ENCODE data around the gene SPINT3. TPM values are rescaled to one million over a fixed set of nuclear protein-coding genes. Genes with fewer than 3 reads are reported as not detected.

Gene SPINT3
- total RNA-seq, 1 donor from 2014 or later = not detected

DNA sequence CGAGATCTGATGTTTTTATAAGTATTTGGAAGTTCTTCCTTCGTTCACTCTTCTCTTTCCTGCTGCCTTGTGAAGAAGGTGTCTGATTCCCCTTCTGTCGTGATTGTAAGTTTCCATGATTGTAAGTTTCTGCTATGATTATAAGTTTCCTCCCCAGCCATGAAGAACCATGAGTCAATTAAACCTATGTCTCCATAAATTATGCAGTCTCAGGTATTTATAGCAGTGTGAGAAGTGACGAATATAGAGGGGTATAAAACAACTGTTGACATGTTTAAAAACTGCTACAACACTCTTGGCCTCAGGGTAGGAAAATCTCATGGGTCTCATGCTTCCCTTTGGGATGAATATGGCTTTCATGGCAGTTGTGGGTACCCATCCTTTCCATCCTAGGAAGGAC lies 51.7 kb downstream of the SPINT3 start:
- H3K27me3 ChIP-seq (ENCODE audit: control insufficient read depth, insufficient read depth, low read length) = peaks cover 4% of the 10 kb centered on the region
- FAIRE-seq (no peak), DNase-seq (ENCODE audit: low read depth) (no peak)
- TF ChIP-seq, protein P1, sequence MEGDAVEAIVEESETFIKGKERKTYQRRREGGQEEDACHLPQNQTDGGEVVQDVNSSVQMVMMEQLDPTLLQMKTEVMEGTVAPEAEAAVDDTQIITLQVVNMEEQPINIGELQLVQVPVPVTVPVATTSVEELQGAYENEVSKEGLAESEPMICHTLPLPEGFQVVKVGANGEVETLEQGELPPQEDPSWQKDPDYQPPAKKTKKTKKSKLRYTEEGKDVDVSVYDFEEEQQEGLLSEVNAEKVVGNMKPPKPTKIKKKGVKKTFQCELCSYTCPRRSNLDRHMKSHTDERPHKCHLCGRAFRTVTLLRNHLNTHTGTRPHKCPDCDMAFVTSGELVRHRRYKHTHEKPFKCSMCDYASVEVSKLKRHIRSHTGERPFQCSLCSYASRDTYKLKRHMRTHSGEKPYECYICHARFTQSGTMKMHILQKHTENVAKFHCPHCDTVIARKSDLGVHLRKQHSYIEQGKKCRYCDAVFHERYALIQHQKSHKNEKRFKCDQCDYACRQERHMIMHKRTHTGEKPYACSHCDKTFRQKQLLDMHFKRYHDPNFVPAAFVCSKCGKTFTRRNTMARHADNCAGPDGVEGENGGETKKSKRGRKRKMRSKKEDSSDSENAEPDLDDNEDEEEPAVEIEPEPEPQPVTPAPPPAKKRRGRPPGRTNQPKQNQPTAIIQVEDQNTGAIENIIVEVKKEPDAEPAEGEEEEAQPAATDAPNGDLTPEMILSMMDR (IDR thresholded peaks at IDR 0.05; ENCODE audit: insufficient read depth, low read length, severe bottlenecking) = no peak
- H3K4me3 ChIP-seq (ENCODE audit: low read depth, low read length) = no peak overlapping the region
- no peaks in the 10 kb centered on the region for H3K36me3 ChIP-seq (ENCODE audit: control insufficient read depth, insufficient read depth, low read length)

DNA sequence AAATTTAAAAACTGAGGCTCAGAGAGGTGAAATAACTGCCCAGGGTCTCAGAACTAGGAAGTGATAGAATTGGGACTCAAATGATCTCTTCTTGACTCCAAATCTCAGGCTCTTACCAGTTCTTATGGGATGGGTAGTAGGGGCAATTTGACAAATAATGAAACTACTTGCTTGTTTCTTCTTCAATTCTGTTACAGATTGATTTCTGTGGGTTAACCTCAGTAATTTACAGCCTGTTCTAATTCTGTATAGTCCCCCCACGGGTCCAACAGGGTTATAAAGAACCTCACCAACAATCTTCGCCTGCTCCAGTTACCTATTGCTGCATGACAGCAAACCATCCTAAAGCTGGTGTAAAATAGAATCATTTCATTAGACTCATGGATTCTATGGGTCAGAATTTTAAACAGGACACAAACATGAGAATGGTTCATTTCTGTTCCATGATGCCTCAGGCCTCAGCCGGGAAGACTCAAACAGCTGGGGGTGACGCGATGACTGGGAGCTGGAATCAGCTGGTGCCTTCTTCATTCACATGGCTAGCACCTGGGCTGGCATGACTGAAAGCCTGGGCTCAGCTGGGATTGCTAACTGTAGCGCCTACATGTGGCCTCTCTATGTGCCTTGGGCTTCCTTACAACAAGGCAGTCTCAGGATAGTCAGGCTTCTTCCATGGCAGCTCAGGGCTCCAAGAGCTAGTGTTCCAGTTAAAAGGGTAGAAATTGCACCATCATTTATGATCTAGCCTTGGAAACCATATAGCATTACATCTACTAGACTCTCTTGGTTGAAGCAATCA lies 52.5 kb downstream of the SPINT3 start:
- FAIRE-seq (no peak), DNase-seq (ENCODE audit: low read depth) (no peak)

More for the DNA sequence above, 52.5 kb downstream of the SPINT3 start:
- Histone ChIP-seq H3K36me3 (ENCODE audit: control insufficient read depth, insufficient read depth, low read length) (no peaks in the 10 kb centered on the region), H3K4me3 (ENCODE audit: low read depth, low read length) (no peak overlapping the region), H3K27me3 (ENCODE audit: control insufficient read depth, insufficient read depth, low read length) (peaks cover 4% of the 10 kb centered on the region)
- TF ChIP-seq, protein P1 (IDR thresholded peaks at IDR 0.05; ENCODE audit: insufficient read depth, low read length, severe bottlenecking) = no peak

Other genes with a start within 250 kb of the SPINT3 start
- not detected in 2 replicates for gene RBPJL, start 208.8 kb downstream of the SPINT3 start, total RNA-seq
- gene MATN4, start 207.3 kb downstream of the SPINT3 start, total RNA-seq = 0.13 and 0.26 TPM in 2 replicates
- gene SDC4, start 167.2 kb downstream of the SPINT3 start, total RNA-seq = 211 and 272 TPM in 2 replicates
- gene SYS1, start 152.5 kb downstream of the SPINT3 start, total RNA-seq = 12.0 and 17.9 TPM in 2 replicates
- gene TP53TG5, start 137.3 kb downstream of the SPINT3 start, total RNA-seq = 0.13 TPM in 1 of 2 replicates, not detected in the other
- gene DBNDD2, start 107.3 kb downstream of the SPINT3 start, total RNA-seq = 12.9 and 18.2 TPM in 2 replicates
- 14.7 and 20.1 TPM in 2 replicates for gene PIGT, start 99.5 kb downstream of the SPINT3 start, total RNA-seq
- gene WFDC2, start 45.9 kb downstream of the SPINT3 start, total RNA-seq = not detected in 2 replicates
- gene WFDC6, start 23.9 kb upstream of the SPINT3 start, total RNA-seq = not detected in 2 replicates
- not detected in 2 replicates for gene EPPIN, start 31.8 kb upstream of the SPINT3 start, total RNA-seq
- gene WFDC8, start 63.7 kb upstream of the SPINT3 start, total RNA-seq = not detected in 2 replicates
- gene WFDC10A, start 114.1 kb upstream of the SPINT3 start, total RNA-seq = not detected in 2 replicates
- not detected in 2 replicates for gene WFDC9, start 115.7 kb upstream of the SPINT3 start, total RNA-seq
- not detected in 2 replicates for gene WFDC11, start 154.6 kb upstream of the SPINT3 start, total RNA-seq
- not detected in 2 replicates for gene WFDC13, start 186.4 kb upstream of the SPINT3 start, total RNA-seq
- gene WFDC10B, start 189.4 kb upstream of the SPINT3 start, total RNA-seq = not detected in 2 replicates
- not detected in 2 replicates for gene SPINT4, start 206.7 kb upstream of the SPINT3 start, total RNA-seq